Ishikawa (cell line): Measurements from ENCODE around the gene ZBTB12.

Experiments
- CEBPB ChIP-seq: IDR thresholded peaks from 2 replicates; pipeline ENCODE4 v1.6.1; 2012
- CREB1 ChIP-seq: IDR thresholded peaks from 2 replicates; pipeline ENCODE4 v1.6.1; 2012; ENCODE audit warnings: low read depth
- EGR1 ChIP-seq: IDR thresholded peaks from 2 replicates; pipeline ENCODE4 v1.6.1; 2012
- EP300 ChIP-seq: IDR thresholded peaks from 2 replicates; pipeline ENCODE4 v1.6.1; 2012; ENCODE audit warnings: borderline replicate concordance
- FOXM1 ChIP-seq: IDR thresholded peaks from 2 replicates; pipeline ENCODE4 v1.6.1; 2012; ENCODE audit warnings: low read depth, borderline replicate concordance
- MAX ChIP-seq: IDR thresholded peaks from 2 replicates; pipeline ENCODE4 v1.6.1; 2012
- NFIC ChIP-seq: IDR thresholded peaks from 2 replicates; pipeline ENCODE4 v1.6.1; 2012
- RAD21 ChIP-seq: IDR thresholded peaks from 2 replicates; pipeline ENCODE4 v1.6.1; 2012; ENCODE audit warnings: low read depth
- REST ChIP-seq: IDR thresholded peaks from 2 replicates; pipeline ENCODE4 v1.6.1; 2012; ENCODE audit warnings: low read depth, mild to moderate bottlenecking
- TAF1 ChIP-seq: IDR thresholded peaks from 2 replicates; pipeline ENCODE4 v1.6.1; 2012; ENCODE audit warnings: low read depth, mild to moderate bottlenecking
- TCF12 ChIP-seq: IDR thresholded peaks from 2 replicates; pipeline ENCODE4 v1.6.1; 2012; ENCODE audit warnings: low read depth
- TEAD4 ChIP-seq: IDR thresholded peaks from 2 replicates; pipeline ENCODE4 v1.6.1; 2012
- USF1 ChIP-seq: IDR thresholded peaks from 2 replicates; pipeline ENCODE4 v1.6.1; 2012
- YY1 ChIP-seq: IDR thresholded peaks from 2 replicates; pipeline ENCODE4 v1.6.1; 2012; ENCODE audit warnings: low read depth
- ZBTB7A ChIP-seq: IDR thresholded peaks from 2 replicates; pipeline ENCODE4 v1.6.1; 2012; ENCODE audit warnings: low read depth

Gene ZBTB12

GRCh38 chr6:31876357-31876756 lies 25.5 kb downstream of the ZBTB12 start:
- TF ChIP-seq USF1, result no peak
- TF ChIP-seq REST, result no peak
- no peak for TF ChIP-seq ZBTB7A
- TF ChIP-seq TAF1, result no peak
- no peak for TF ChIP-seq RAD21
- TF ChIP-seq TCF12, result no peak
- no peak for TF ChIP-seq CEBPB
- TF ChIP-seq TEAD4, result no peak
- TF ChIP-seq EGR1, result no peak
- no peak for TF ChIP-seq FOXM1
- no peak for TF ChIP-seq CREB1
- no peak for TF ChIP-seq NFIC
- TF ChIP-seq YY1, result no peak
- no peak for TF ChIP-seq EP300
- TF ChIP-seq MAX, result no peak

DNA sequence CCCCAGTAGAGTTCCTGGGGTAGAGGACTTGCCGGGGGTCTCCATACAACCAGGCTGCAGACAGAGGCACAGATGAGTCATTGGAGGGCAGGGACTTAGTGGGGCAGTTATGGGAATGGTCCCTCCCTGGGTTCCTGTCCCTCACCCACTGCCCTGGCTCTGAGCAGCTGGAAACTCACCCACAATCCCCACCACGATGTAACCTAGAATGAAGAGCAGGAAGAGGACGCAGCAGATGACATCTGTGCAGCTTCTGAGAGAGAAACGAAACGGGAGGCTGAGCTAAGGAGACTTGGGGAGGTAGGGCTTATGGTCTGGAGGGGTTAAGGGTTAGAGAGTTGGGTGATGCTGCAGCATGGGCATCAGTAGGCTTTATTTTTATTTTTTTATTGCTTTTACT lies 26.0 kb downstream of the ZBTB12 start:
- TF ChIP-seq EGR1 (no peak), CREB1 (no peak), ZBTB7A (no peak), CEBPB (no peak), RAD21 (no peak), REST (no peak), FOXM1 (no peak), EP300 (no peak), YY1 (no peak), MAX (no peak), NFIC (no peak), TEAD4 (no peak), USF1 (no peak)

- TF ChIP-seq CREB1 (no peak), ZBTB7A (no peak), USF1 (no peak), EP300 (no peak), MAX (no peak), EGR1 (no peak), TCF12 (no peak), CEBPB (no peak), YY1 (no peak), RAD21 (no peak), REST (no peak), FOXM1 (no peak), TAF1 (no peak), TEAD4 (no peak), NFIC (no peak)
Observed at GRCh38 chr6:31874836-31875572, 26.9 kb downstream of the ZBTB12 start.
